22Rv1 (cell line): Measurements from ENCODE around the gene MSRB3.
"Not testable (repeated sequence)": the region's sequence is repeated elsewhere in the genome, so short reads cannot be mapped to it uniquely, and the experiment has no call there.

Source experiments
- H3K27ac ChIP-seq: fragments of 450-650 bp; 2 replicates; pipeline ENCODE4 v1.5.1; 2017
- CTCF ChIP-seq: fragments of 450-650 bp; IDR thresholded peaks from 2 replicates; pipeline ENCODE4 v1.5.1; 2017; ENCODE audit warnings: mild to moderate bottlenecking
- ZFX ChIP-seq: fragments of 450-650 bp; IDR thresholded peaks from 2 replicates; pipeline ENCODE4 v1.6.1; 2017; ENCODE audit warnings: antibody characterized with exemption, borderline replicate concordance

Gene MSRB3

GRCh38 chr12:65450625-65451024, 172.1 kb downstream of the MSRB3 start:
- H3K27ac ChIP-seq = no peak overlapping the region
- TF ChIP-seq CTCF = no peak
- TF ChIP-seq ZFX = no peak

GRCh38 chr12:65454115-65454787, 175.8 kb downstream of the MSRB3 start:
- no peak overlapping the region for H3K27ac ChIP-seq
- TF ChIP-seq CTCF (no peak), ZFX (no peak)

- not testable (repeated sequence) for H3K27ac ChIP-seq
Measured at GRCh38 chr12:65457341-65457740, 178.9 kb downstream of the MSRB3 start.

- TF ChIP-seq ZFX (no peak), CTCF (no peak)
- no peak overlapping the region for H3K27ac ChIP-seq
Measured at GRCh38 chr12:65458718-65459117, 180.2 kb downstream of the MSRB3 start.

- no peak for TF ChIP-seq CTCF
- TF ChIP-seq ZFX = no peak
- H3K27ac ChIP-seq = no peak overlapping the region
Measured at GRCh38 chr12:65459545-65459944, 181.1 kb downstream of the MSRB3 start.

GRCh38 chr12:65460063-65460462, 181.6 kb downstream of the MSRB3 start:
- no peak for TF ChIP-seq CTCF
- H3K27ac ChIP-seq = no peak overlapping the region

- no peak overlapping the region for H3K27ac ChIP-seq
- TF ChIP-seq CTCF (no peak), ZFX (no peak)
Measured at GRCh38 chr12:65461017-65461416, 182.5 kb downstream of the MSRB3 start.

GRCh38 chr12:65462484-65462883, 184.0 kb downstream of the MSRB3 start:
- TF ChIP-seq CTCF (no peak), ZFX (no peak)
- no peak overlapping the region for H3K27ac ChIP-seq
